ENCODE results near the gene BZW2. TPM values are rescaled to one million over a fixed set of nuclear protein-coding genes. Genes with fewer than 3 reads are reported as not detected.

BZW2 gene
- 84.2 TPM for polyA plus RNA-seq (ENCODE audit: insufficient read length)
- long read RNA-seq, donor 1, transcript BZW2-201 (12 exons, 1,860 nt) = major isoform, 18 of 21 reads
- long read RNA-seq, donor 1, partial matches to known transcripts = 0 of 21 reads
- long read RNA-seq, donor 1, other reads (novel, unspliced or antisense) = 0 of 21 reads
- long read RNA-seq, donor 2, transcript BZW2-207 (12 exons, 1,862 nt) = minor isoform, 6 of 28 reads
- long read RNA-seq, donor 2, transcript BZW2-201 (12 exons, 1,860 nt) = major isoform, 20 of 28 reads
- long read RNA-seq, donor 2, partial matches to known transcripts = 0 of 28 reads
- long read RNA-seq, donor 2, other reads (novel, unspliced or antisense) = 0 of 28 reads
- long read RNA-seq, donor 3, transcript BZW2-201 (12 exons, 1,860 nt) = major isoform, 12 of 19 reads
- long read RNA-seq, donor 3, transcript BZW2-207 (12 exons, 1,862 nt) = minor isoform, 6 of 19 reads
- long read RNA-seq, donor 3, partial matches to known transcripts = 0 of 19 reads
- long read RNA-seq, donor 3, other reads (novel, unspliced or antisense) = 0 of 19 reads
- long read RNA-seq, donor 4 = 0 reads
- long read RNA-seq, donor 5, transcript BZW2-201 (12 exons, 1,860 nt) = major isoform, 24 of 30 reads
- long read RNA-seq, donor 5, transcript BZW2-207 (12 exons, 1,862 nt) = minor isoform, 6 of 30 reads
- long read RNA-seq, donor 5, partial matches to known transcripts = 0 of 30 reads
- long read RNA-seq, donor 5, other reads (novel, unspliced or antisense) = 0 of 30 reads
- long read RNA-seq, donor 6, transcript BZW2-201 (12 exons, 1,860 nt) = major isoform, 12 of 32 reads
- long read RNA-seq, donor 6, transcript BZW2-207 (12 exons, 1,862 nt) = minor isoform, 10 of 32 reads
- long read RNA-seq, donor 6, partial matches to known transcripts = 9 of 32 reads
- long read RNA-seq, donor 6, other reads (novel, unspliced or antisense) = 0 of 32 reads
- long read RNA-seq, donor 7, transcript BZW2-201 (12 exons, 1,860 nt) = major isoform, 21 of 32 reads
- long read RNA-seq, donor 7, transcript BZW2-207 (12 exons, 1,862 nt) = minor isoform, 6 of 32 reads
- long read RNA-seq, donor 7, partial matches to known transcripts = 5 of 32 reads
- long read RNA-seq, donor 7, other reads (novel, unspliced or antisense) = 0 of 32 reads
- long read RNA-seq, donor 8, transcript BZW2-201 (12 exons, 1,860 nt) = major isoform, 5 of 7 reads
- long read RNA-seq, donor 8, partial matches to known transcripts = 0 of 7 reads
- long read RNA-seq, donor 8, other reads (novel, unspliced or antisense) = 0 of 7 reads

- DNase-seq = peak; percentile 94
These were observed at the start of gene BZW2, which contains the start of gene ANKMY2 for GRCh38 chr7:16645593-16646471. Gene BZW2 (plus strand): TSS chr7:16646181. CDS start chr7:16665444, 19,263 bp downstream. Gene ANKMY2 (minus strand): TSS chr7:16645754. CDS start chr7:16645573, 181 bp downstream.

GRCh38 chr7:16598015-16598414, 48.0 kb upstream of the BZW2 start:
- DNase-seq = no peak

GRCh38 chr7:16599860-16600259, 46.1 kb upstream of the BZW2 start:
- DNase-seq = no peak

DNA sequence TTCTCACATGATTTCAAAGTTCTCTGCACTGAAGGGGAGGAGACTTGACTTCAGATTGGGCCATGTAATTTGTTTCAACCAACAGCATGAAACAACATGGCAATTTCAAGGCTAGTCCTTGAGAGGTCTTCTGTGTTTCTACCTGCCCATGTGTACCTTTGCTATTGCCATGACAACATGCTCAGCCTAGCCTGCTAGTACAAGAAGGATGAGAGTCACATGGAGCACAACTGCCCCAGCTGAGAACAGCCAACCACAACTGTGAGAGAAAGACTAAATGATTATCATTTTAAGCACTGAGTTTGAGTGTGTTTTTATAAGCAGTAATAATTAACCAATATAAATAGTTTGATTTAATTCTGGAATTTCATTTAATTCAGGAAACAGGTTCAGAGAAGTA, 42.3 kb upstream of the BZW2 start:
- DNase-seq = no peak

- no peak for DNase-seq
These were observed 41.9 kb upstream of the BZW2 start for GRCh38 chr7:16604054-16604453.

DNA sequence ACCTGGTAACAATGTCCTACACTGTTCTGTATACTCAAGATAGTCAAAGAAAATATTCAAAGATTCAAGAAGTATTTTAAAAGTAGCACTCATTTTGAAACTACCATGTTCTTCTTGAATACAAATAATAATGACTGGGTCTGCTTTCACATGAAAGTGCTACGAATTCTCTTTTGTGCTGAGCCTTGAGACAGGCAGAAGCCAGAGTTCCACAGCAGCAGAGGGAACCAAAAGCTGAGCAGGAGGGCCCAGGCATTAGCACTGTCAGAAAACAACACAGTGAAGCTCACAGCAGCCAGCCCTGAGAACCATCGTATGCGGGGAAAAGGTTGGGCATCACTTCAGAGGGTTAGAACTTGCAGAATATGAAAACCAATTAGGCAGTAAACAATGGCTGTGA, 39.3 kb upstream of the BZW2 start:
- no peak for DNase-seq

DNA sequence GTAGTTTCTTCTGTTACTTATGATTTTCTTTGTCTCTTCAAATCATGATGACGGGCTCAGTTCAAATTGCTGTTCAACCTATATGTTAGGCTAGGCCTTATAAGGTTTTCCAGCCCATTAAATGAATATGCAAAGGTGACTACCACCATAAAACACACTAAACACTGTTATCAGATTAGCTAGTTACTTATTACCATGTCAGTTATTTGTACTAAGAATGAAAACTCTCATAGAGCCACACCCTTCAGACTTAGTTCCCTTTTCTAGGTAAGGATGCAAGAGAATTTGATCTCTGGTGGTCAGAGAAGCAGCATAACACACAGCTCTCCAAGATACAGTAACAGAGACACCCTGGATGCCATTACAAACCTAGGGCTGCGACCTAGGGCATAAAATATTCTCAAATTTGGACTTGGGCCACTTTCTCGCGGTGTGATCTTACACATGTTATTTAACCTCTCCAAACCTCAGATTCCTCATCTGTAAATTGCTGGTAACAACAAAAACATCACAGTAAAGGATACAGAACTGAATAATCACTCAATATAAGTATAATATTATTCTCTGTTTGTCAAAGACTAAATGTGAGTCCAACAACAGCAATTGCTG, 36.0 kb upstream of the BZW2 start:
- DNase-seq = no peak

GRCh38 chr7:16611711-16612110, 34.3 kb upstream of the BZW2 start:
- DNase-seq = no peak

DNA sequence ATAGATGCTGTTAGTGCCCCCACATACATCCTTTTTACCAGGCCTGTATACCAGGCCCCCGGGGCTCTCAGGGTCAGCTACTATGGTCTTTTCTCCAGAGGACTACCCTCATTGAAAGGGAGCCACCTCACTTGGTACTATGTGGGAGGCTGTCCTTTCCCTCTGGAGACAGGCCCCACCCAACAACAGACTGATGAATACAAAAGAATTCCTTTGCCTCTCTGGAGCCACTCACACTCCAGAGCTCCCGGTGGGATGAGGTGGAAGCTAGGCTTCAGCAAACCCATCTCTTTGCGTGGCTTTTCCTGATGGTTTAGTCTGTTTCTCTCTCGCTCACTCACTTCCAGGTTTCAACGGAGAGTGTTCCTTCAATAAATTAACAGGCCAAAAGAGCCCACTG, 30.8 kb upstream of the BZW2 start:
- DNase-seq = no peak

DNA sequence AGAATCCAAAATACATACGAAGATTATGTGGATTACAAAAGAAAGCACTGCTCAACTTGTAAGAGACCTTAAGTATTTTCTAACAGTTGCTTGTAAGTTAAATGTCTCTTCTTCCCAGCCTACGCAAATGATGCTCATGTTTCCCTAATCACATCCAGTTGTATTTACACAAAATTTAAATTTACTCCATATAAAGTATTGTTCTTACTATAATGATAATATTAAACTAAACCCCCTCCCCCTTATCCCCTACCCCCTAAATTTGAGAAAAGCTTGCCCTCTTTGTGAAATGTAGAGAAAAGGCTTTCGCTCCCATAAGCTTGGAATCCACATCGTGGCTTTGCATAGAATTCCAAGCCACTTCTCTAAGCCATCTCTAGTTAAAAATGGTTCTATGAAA, 29.9 kb upstream of the BZW2 start:
- DNase-seq = no peak

DNA sequence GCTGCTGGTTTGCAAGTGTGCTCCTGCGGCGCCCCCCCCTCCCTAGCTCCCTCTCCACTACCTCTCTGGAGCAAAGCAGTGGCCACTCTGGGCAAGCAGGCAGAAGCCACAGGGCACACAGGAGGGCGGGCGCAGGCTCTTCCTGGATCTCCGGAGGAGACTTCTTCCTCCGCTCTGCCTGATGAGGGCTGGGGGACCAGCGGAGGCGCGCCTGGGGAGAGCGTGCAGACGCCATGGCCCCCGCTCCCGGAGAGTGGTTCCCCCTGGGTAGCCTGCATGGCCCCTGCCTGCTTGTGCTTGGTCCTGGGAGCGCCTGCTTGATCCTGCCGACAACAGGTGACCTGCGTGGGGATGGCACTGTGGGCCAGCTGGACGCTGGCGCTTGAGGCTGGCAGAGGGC, 29.4 kb upstream of the BZW2 start:
- DNase-seq = no peak

GRCh38 chr7:16619979-16620408, 26.0 kb upstream of the BZW2 start:
- DNase-seq = no peak

DNA sequence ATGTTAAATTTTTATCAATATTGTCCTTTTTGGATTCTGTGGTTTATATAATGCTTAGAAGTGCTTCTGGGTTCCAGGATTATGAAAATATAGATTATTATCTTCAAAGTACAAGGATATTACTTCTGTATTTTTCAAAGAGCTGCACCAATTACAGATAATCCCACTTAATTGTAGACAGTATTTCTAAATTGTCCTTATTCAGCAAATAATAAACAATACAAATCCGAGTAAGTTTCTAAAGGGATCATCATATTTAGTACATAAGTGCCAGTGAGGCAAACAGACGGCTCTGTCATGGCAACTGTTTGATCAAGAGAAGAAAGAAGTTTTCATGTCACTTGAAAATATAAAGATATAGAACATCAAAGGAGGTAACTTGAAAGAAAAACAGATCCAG, 19.6 kb upstream of the BZW2 start:
- no peak for DNase-seq

DNA sequence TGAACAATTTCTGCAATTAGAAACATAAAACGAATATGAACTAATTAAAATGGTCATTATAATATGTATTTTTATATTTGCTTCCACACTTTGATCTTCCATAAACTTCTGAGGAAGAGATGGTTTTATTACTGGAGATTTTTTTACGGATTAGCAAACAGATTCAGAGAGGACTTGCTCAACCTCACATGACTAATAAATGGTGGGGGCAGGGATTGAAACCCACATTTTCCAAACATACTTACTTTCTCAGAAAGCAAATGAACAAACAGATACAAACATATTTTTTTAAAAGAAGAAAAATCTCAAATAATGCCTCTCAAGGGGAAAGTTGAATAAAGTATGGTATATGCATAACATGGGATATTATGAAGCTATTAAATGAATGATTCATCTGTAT, 18.7 kb upstream of the BZW2 start:
- DNase-seq = no peak

DNA sequence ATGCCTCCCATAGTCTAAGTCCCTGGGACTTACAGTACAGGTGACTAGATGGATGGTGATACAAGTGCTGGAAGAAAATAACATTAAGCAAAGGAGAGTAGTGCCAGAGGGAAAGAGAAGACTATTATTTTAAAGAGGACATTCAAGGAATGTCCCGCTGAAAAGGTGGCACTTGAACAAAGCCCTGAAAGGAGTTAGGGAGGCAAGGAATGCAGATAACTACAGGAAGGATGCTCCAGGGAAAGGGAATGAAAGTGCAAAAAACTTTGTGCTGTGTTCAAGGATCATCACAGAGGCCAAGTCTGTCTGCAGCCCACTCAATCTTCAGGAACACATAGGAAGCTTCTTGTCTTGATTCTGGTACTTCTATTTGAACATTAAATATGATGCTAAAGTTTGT, 15.3 kb upstream of the BZW2 start:
- no peak for DNase-seq

- no peak for DNase-seq
These were observed 11.7 kb upstream of the BZW2 start for GRCh38 chr7:16634271-16634738.

GRCh38 chr7:16636555-16637101, 9.4 kb upstream of the BZW2 start:
- no peak for DNase-seq

DNA sequence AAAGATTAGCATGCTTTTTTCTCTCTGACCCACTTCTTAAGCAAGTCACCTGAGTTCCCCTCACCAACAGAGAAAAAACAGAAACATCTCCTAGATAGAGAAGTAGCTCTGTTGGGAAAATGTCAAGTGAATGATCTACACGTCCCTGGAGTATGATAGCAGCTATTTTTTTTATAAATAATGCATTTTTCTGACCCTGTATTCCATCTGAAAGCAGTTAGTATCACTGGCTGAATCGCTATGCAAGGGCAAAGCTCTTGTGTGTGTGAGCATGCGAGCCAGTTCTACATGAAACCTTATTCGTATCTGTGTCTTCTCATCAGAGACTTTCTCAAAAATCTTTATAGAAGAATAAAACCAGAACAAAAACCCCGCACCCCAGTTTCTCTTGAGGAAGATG, 8.6 kb upstream of the BZW2 start:
- DNase-seq = no peak

GRCh38 chr7:16638282-16639280, 7.4 kb upstream of the BZW2 start:
- no peak for DNase-seq
